ENCODE measurements around the gene SEC23B. TPM values are rescaled to one million over a fixed set of nuclear protein-coding genes. Genes with fewer than 3 reads are reported as not detected.
"Not testable (repeated sequence)": the region's sequence is repeated elsewhere in the genome, so short reads cannot be mapped to it uniquely, and the experiment has no call there.

Gene SEC23B
- total RNA-seq, 4 donors from 2014 or later, result 32.5 to 43.9 (median 41.3) TPM

- TF ChIP-seq POLR2A (IDR thresholded peaks at IDR 0.05), result no peak
- TF ChIP-seq CTCF (IDR thresholded peaks at IDR 0.05), result no peak
- no peak overlapping the region for H3K4me3 ChIP-seq (ENCODE audit: low read depth, poor library complexity, severe bottlenecking)
- intact Hi-C loops (cut with DNase I; ENCODE audit: low total_unique reads), result no loop called here
- no peak for DNase-seq (ENCODE audit: low spot score in 2 of 2)
- 83 to 92% methylated on average over 3 to 5 of the region's 5 CpGs for WGBS, 2 donors
Measured at GRCh38 chr20:18514127-18514526, 6.4 kb downstream of the SEC23B start.

GRCh38 chr20:18515973-18516372 is 8.2 kb downstream of the SEC23B start:
- H3K4me3 ChIP-seq (ENCODE audit: low read depth, poor library complexity, severe bottlenecking), result no peak overlapping the region
- intact Hi-C loops (cut with DNase I; ENCODE audit: low total_unique reads), result no loop called here
- TF ChIP-seq POLR2A (IDR thresholded peaks at IDR 0.05), result no peak
- no peak for TF ChIP-seq CTCF (IDR thresholded peaks at IDR 0.05)
- DNase-seq (ENCODE audit: low spot score in 2 of 2), result no peak

GRCh38 chr20:18522066-18522465 is 14.3 kb downstream of the SEC23B start:
- H3K4me3 ChIP-seq (ENCODE audit: low read depth, poor library complexity, severe bottlenecking); DNase-seq (ENCODE audit: low spot score in 2 of 2); intact Hi-C loops (cut with DNase I; ENCODE audit: low total_unique reads): not testable (repeated sequence)
- 92 to 95% methylated on average over 9 of the region's 9 CpGs for WGBS, 2 donors

- H3K4me3 ChIP-seq (ENCODE audit: low read depth, poor library complexity, severe bottlenecking), result no peak overlapping the region
- TF ChIP-seq POLR2A (IDR thresholded peaks at IDR 0.05) (no peak), CTCF (IDR thresholded peaks at IDR 0.05) (no peak)
- intact Hi-C loops (cut with DNase I; ENCODE audit: low total_unique reads), result no loop called here
- WGBS, 2 donors, result 93 to 94% methylated on average over 2 of the region's 2 CpGs
- DNase-seq (ENCODE audit: low spot score in 2 of 2), result no peak
Measured at GRCh38 chr20:18523066-18523465, 15.3 kb downstream of the SEC23B start.

- intact Hi-C loops (cut with DNase I; ENCODE audit: low total_unique reads), result no loop called here
- no peak overlapping the region for H3K4me3 ChIP-seq (ENCODE audit: low read depth, poor library complexity, severe bottlenecking)
- WGBS, 2 donors, result 80 to 87% methylated on average over 1 of the region's 1 CpG
- no peak for DNase-seq (ENCODE audit: low spot score in 2 of 2)
- TF ChIP-seq CTCF (IDR thresholded peaks at IDR 0.05) (no peak), POLR2A (IDR thresholded peaks at IDR 0.05) (no peak)
Measured at GRCh38 chr20:18524646-18525045, 16.9 kb downstream of the SEC23B start.

GRCh38 chr20:18526761-18527160 is 19.0 kb downstream of the SEC23B start:
- H3K4me3 ChIP-seq (ENCODE audit: low read depth, poor library complexity, severe bottlenecking); intact Hi-C loops (cut with DNase I; ENCODE audit: low total_unique reads); DNase-seq (ENCODE audit: low spot score in 2 of 2): not testable (repeated sequence)
- 81 to 82% methylated on average over 14 of the region's 14 CpGs for WGBS, 2 donors

GRCh38 chr20:18527339-18527738 is 19.6 kb downstream of the SEC23B start:
- intact Hi-C loops (cut with DNase I; ENCODE audit: low total_unique reads), result no loop called here
- WGBS, 2 donors, result 94% methylated on average over 2 of the region's 2 CpGs
- no peak for DNase-seq (ENCODE audit: low spot score in 2 of 2)
- TF ChIP-seq POLR2A (IDR thresholded peaks at IDR 0.05) (no peak), CTCF (IDR thresholded peaks at IDR 0.05) (no peak)
- no peak overlapping the region for H3K4me3 ChIP-seq (ENCODE audit: low read depth, poor library complexity, severe bottlenecking)

All from lower leg skin (tissue), 4 donors.